GM18907 (cell line): ENCODE measurements around the gene C16orf78.

Experiments used
- ATAC-seq: cut with Tn5 transposase; IDR thresholded peaks from one replicate; pipeline ENCODE4 v1.9.1; 2021; ENCODE audit warnings: mild to moderate bottlenecking, moderate library complexity; ENCODE audit not compliant: unreplicated experiment

C16orf78 gene

DNA sequence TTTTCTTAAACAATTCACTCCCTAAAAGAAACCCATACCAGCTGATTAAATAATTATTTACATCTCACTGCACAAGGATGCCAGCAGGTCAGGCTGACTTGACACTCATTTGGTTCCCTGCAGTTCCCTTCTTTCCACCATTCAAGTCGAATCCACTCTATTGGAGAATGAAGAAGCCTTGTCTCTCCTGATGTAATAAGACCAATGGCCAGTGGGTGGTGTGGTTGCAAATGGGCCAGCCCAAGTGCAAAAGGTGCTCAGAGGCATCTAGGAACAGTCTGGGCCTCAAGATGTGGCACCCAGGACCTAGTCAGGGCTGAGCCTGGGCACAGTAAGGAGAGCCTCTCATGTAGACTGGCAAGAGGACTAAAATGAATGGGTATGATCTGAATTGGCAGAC, 9.3 kb downstream of the C16orf78 start:
- ATAC-seq, result no peak

DNA sequence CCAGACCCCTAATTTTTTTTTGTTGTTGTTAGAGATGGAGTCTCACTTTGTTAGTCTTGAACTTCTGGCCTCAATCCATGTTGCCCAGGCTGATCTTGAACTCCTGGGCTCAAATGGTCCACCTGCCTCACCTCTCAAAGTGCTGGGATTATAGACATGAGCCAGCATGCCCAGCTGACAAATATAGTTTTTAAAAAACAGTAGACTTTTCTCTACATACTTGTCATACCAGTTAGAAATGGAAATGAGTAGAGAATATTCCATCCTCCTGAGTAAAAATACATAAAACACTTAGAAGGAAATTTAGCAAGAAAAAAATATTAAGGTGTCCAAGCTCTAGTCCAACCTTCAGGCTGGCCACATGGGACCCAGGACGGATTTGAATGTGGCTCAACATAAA, 21.4 kb downstream of the C16orf78 start:
- no peak for ATAC-seq

DNA sequence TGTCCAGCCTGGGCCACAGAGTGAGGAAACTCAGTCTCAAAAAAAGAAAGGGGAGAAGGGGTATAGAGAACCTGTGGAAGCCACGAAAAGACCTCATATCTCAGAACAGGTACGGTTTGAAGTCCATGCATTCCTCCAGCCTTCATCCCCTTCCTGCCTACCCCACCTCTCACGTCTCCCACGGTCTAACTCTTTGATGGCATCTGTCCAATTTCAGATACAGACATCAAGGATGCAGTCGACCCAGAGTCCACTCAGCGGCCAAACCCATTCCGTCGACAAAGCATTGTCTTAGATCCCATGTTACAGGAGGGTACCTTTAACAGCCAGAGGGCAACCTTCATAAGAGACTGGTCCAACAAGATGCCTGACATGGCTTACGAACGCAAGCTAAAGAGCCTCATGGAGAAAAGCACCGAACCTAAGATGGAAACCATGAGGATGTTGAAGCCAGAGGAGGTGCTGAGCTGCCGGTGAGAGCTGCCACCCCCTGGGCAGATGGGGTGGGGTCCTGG, 22.7 kb downstream of the C16orf78 start:
- ATAC-seq, result no peak

GRCh38 chr16:49398761-49399160, 25.2 kb downstream of the C16orf78 start:
- ATAC-seq, result no peak

GRCh38 chr16:49399594-49400364, 26.2 kb downstream of the C16orf78 start:
- ATAC-seq, result peak; percentile 99

DNA sequence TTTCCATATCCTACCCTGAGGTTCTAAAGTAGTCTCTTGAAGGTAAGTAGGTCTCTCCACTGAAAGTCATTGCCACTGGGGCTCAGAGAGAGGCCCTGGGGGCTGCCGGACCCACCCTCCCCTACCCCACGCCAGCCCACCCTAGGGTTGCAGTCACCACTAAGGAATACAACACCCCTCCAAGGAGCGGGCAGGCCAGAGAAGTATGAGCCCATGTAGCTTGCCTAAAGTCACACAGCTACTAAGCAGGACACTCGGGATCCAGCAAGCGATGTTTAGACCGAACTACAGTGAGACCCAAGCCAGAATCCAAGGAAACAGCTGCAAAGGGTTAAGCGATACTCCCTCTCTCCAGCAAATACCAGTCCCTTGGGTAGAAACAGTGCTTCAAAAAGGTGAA, 27.0 kb downstream of the C16orf78 start:
- no peak for ATAC-seq

DNA sequence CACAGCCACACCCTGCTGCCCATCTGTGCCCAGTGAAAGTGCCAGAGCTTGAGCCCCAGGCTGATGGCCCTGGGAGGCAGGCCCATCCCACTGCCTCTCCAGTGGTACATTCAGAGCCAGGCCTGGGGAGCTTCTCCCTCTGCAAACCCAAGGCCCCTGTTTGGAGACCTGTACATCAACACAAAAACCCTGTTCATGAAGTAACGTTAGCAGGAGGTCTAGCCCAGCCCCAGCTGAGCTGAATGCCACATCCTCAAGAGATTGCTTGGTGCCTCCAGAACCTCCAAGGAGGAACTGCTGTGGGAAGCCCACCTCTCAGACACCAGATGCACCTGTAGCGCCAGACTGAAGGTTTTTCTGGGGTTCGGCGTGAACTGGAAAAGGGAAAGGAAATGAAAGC, 31.5 kb downstream of the C16orf78 start:
- no peak for ATAC-seq

DNA sequence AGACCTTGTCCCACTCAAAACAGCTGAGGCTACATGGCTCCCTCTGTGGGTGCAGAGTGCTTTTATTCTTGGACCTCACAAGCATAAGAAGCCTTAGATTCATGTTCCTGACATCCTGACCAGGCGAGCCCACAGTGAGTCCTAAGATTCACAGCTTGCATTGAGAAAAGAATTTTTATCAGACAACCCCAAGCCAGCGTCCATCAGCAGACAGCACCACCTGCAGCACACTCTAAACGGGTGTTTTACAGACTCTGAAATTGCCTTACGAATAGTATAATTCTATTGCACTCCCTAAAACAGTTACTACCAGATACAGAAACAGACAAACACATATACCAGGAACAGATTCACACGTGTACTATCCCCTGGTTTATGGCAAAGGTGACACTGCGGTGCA, 31.9 kb downstream of the C16orf78 start:
- ATAC-seq, result no peak

GRCh38 chr16:49407873-49408550, 34.4 kb downstream of the C16orf78 start:
- peak; percentile 93 for ATAC-seq

- no peak for ATAC-seq
Measured at GRCh38 chr16:49409121-49409520, 35.5 kb downstream of the C16orf78 start.

GRCh38 chr16:49410226-49410625, 36.6 kb downstream of the C16orf78 start:
- no peak for ATAC-seq

- no peak for ATAC-seq
Measured at GRCh38 chr16:49411121-49411970, 37.7 kb downstream of the C16orf78 start.

- ATAC-seq, result no peak
Measured at GRCh38 chr16:49414671-49415070, 41.1 kb downstream of the C16orf78 start.

DNA sequence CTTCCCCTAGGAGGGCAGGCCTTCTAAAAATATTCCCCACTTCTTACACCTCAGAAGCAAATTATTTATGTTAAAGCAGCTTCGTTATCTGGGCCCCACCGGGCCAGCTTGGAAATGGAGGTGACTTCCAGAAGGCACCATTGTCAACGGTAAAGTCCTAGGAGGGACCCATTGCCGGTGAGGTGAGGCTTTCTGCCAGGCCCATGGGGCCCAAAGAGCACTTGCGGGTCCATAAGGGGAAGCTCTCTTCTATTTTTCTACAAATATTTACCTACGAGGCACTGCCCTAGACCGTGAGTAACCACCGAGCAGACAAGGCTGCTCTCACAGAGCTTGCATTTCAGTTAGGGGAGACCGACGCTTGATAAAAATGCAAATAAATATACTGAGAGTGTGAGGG, 41.5 kb downstream of the C16orf78 start:
- no peak for ATAC-seq

DNA sequence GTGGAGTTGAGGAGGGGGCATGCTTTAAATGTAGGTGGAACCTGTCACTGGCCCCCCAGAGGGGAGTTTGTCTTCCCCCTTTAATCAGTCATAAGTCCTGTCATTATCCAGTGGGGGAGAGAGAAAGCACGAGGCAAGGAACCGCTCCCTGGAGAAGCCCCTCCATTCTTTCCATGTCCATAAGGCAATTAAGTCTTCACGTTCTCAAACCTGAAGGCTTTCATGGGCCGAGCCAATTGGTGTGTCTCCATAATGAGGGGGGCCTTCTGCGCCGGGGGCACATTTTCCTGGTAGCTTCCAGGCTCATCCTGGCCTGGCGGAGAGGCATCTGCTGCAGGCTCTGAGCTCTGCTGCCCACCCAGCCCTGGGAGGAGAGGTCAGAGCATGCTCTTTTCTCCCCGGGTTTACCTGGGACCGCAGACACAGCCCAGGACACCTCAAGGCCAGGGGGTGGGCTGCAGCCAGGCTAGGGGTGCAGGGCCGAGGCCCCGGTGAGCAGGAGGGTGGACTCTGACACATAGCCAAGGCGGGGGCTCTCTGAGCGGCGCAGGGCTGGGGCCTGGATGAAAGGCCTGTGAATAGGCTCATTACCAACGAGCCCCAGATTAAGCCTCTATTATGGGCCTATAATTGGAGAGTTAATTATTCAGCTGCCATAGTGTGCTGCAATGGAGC, 42.5 kb downstream of the C16orf78 start:
- no peak for ATAC-seq

DNA sequence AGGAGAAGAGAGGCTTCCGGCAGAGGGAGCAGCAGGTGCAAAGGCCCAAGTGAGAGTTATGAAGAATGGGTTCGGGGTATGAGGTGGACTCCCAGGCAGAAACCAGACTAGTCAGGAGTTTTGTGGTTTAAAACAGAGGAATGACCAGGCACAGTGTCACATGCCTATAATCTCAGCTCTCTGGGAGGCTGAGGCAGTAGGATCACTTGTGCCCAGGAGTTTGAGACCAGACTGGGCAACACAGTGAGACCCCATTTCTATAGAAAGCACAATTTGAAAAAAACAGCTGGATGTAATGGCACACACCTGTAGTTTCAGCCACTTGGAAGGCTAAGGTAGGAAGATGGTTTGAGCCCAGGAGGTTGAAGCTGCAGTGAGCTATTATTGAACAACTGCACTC, 43.8 kb downstream of the C16orf78 start:
- no peak for ATAC-seq

GRCh38 chr16:49419006-49419405, 45.4 kb downstream of the C16orf78 start:
- ATAC-seq, result no peak

GRCh38 chr16:49419862-49420261, 46.3 kb downstream of the C16orf78 start:
- no peak for ATAC-seq

DNA sequence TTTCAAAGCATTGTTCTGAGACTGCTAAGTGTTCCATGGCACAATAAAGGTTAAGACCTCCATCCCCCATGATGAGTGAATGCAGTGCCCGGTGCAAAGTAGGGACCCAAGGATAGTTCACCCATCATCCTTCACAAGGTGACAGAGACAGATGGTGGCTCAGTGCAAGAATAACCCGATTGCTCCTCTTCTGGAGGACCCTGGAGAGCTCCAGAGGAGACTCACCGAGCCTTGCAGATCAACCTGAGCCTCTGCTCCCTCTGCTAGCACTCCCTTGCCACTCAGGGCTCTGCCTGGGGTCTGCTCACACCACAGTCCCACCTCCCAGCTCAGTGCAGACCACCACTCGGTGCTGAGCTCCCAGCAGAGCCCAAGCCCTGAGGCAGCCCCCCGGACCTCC, 49.3 kb downstream of the C16orf78 start:
- no peak for ATAC-seq

- no peak for ATAC-seq
Measured at GRCh38 chr16:49424961-49425360, 51.4 kb downstream of the C16orf78 start.

DNA sequence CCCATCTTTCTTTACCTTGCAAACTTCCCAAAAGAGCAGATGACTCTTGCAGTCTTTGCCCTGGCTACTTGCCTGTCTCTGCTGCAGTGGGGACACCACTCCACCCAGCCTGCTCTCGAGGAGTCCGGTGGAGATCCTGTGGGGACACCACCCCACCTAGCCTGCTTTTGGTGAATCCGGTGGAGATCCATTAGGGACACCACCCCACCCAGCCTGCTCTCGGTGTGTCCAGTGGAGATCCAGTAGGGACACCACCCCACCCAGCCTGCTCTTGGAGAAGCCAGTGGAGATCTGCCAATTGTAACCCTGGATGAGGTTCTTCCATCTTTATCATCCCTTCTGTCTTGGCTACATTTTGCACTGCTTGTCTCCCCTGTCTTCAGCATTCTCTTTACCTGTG, 54.2 kb downstream of the C16orf78 start:
- ATAC-seq, result no peak
